ENCODE results near the gene HOXD3.

Gene HOXD3

GRCh38 chr2:176165370-176166050 lies 8.4 kb downstream of the HOXD3 start:
- no peak for DNase-seq

- no peak for DNase-seq
Observed at GRCh38 chr2:176166272-176166671, 9.2 kb downstream of the HOXD3 start.

GRCh38 chr2:176167398-176167797 lies 10.3 kb downstream of the HOXD3 start:
- no peak for DNase-seq

- DNase-seq: no peak
Observed at GRCh38 chr2:176169181-176169580, 12.1 kb downstream of the HOXD3 start.

- DNase-seq: no peak
Observed at GRCh38 chr2:176169711-176170110, 12.6 kb downstream of the HOXD3 start.

- no peak for DNase-seq
Observed at GRCh38 chr2:176170602-176171305, 13.6 kb downstream of the HOXD3 start.

- no peak for DNase-seq
Observed at GRCh38 chr2:176171351-176172006, 14.4 kb downstream of the HOXD3 start.

- no peak for DNase-seq
Observed at GRCh38 chr2:176172007-176172894, 15.1 kb downstream of the HOXD3 start.

- no peak for DNase-seq
Observed at GRCh38 chr2:176172895-176173566, 15.9 kb downstream of the HOXD3 start.

- no peak for DNase-seq
Observed at GRCh38 chr2:176173567-176174381, 16.7 kb downstream of the HOXD3 start.

GRCh38 chr2:176174382-176174823 lies 17.3 kb downstream of the HOXD3 start:
- no peak for DNase-seq

GRCh38 chr2:176174824-176175708 lies 18.0 kb downstream of the HOXD3 start:
- DNase-seq: no peak

- DNase-seq: no peak
Observed at GRCh38 chr2:176175709-176176607, 18.9 kb downstream of the HOXD3 start.

- no peak for DNase-seq
Observed at GRCh38 chr2:176177580-176178037, 20.5 kb downstream of the HOXD3 start.

- no peak for DNase-seq
Observed at GRCh38 chr2:176178038-176178756, 21.1 kb downstream of the HOXD3 start.

GRCh38 chr2:176178757-176179295 lies 21.7 kb downstream of the HOXD3 start:
- DNase-seq: no peak

GRCh38 chr2:176181551-176181950 lies 24.4 kb downstream of the HOXD3 start:
- no peak for DNase-seq

- no peak for DNase-seq
Observed at GRCh38 chr2:176182671-176183070, 25.6 kb downstream of the HOXD3 start.
